GM18909 (cell line): ENCODE measurements around the gene ZNF57.
A peak's percentile ranks its signal among the peaks of the same experiment; 100 is the strongest.
"Not testable (repeated sequence)": the region's sequence is repeated elsewhere in the genome, so short reads cannot be mapped to it uniquely, and the experiment has no call there.

Experiments used
- ATAC-seq: cut with Tn5 transposase; IDR thresholded peaks from one replicate; pipeline ENCODE4 v1.9.1; 2021; ENCODE audit warnings: mild to moderate bottlenecking; ENCODE audit not compliant: unreplicated experiment, poor library complexity

The ZNF57 gene

GRCh38 chr19:2900296-2901252 is at the start of gene ZNF57:
TSS of gene ZNF57 (plus strand) at chr19:2900928. CDS start at chr19:2901046, 118 bp downstream.
- ATAC-seq: peak; percentile 94

GRCh38 chr19:2852598-2852997 is 48.1 kb upstream of the ZNF57 start:
- ATAC-seq: no peak

- ATAC-seq: no peak
These were observed 47.6 kb upstream of the ZNF57 start for GRCh38 chr19:2853015-2853606.

- no peak for ATAC-seq
These were observed 45.9 kb upstream of the ZNF57 start for GRCh38 chr19:2854849-2855248.

- ATAC-seq: no peak
These were observed 44.2 kb upstream of the ZNF57 start for GRCh38 chr19:2856457-2857050.

GRCh38 chr19:2858864-2859263 is 41.9 kb upstream of the ZNF57 start:
- ATAC-seq: no peak

GRCh38 chr19:2863816-2864215 is 36.9 kb upstream of the ZNF57 start:
- no peak for ATAC-seq

- ATAC-seq: no peak
These were observed 35.2 kb upstream of the ZNF57 start for GRCh38 chr19:2865334-2866100.

- ATAC-seq: no peak
These were observed 34.2 kb upstream of the ZNF57 start for GRCh38 chr19:2866495-2867024.

- no peak for ATAC-seq
These were observed 33.4 kb upstream of the ZNF57 start, which contains the start of gene ZNF556 for GRCh38 chr19:2867025-2867991. TSS of gene ZNF556 (plus strand) at chr19:2867335. CDS start at chr19:2867422, 87 bp downstream.

GRCh38 chr19:2869618-2870017 is 31.1 kb upstream of the ZNF57 start:
- ATAC-seq: no peak

GRCh38 chr19:2872175-2872574 is 28.6 kb upstream of the ZNF57 start:
- ATAC-seq: not testable (repeated sequence)

- no peak for ATAC-seq
These were observed 23.1 kb upstream of the ZNF57 start for GRCh38 chr19:2877398-2878331.

GRCh38 chr19:2883686-2884439 is 16.9 kb upstream of the ZNF57 start:
- no peak for ATAC-seq

GRCh38 chr19:2885736-2886135 is 15.0 kb upstream of the ZNF57 start:
- no peak for ATAC-seq

- ATAC-seq: no peak
These were observed 13.3 kb upstream of the ZNF57 start for GRCh38 chr19:2887391-2887914.

GRCh38 chr19:2888731-2889224 is 11.9 kb upstream of the ZNF57 start:
- ATAC-seq: no peak
